MV-4-11 (cell line): Measurements from ENCODE around the gene IL1RL2.

Experiments
- DNase-seq: peaks from one replicate; lab custom pipeline; 2025; lab: John Stamatoyannopoulos, UW

Gene IL1RL2

DNA sequence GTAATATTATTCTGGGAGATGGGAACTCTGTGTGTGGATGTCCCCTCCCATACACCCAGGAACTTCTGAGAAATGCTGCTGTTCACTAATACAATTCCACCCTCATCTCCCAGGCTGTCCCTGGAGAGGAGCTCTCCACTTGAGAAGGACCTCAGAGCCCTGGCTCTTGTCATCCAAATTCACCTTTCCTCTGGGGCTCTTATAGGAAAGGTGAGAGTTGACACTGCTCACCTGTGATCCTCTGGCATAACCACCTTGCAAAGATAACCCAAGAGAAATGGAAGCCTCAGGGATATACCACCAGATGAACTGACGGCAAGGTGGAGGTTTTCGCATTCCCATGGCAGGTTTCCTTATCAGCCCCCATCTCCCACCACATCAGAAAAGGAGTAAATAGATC is 52.0 kb downstream of the IL1RL2 start:
- DNase-seq, result no peak

DNA sequence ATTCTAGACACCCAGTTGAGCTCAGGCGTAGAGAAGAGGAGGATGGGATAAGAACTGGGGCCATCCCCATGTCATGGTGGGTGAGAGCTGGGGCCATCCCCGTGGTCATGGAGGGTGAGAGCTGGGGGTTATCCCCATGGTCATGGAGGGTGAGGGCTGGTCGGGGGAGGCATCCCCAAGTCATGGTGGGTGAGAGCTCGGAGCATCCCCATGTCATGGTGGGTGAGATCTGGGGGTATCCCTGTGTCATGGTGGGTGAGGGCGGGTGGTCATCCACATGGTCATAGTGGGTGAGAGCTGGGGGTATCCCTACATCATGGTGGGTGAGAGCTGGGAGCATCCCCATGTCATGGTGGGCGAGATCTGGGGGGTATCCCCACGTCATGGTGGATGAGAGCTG is 52.5 kb downstream of the IL1RL2 start:
- no peak for DNase-seq

DNA sequence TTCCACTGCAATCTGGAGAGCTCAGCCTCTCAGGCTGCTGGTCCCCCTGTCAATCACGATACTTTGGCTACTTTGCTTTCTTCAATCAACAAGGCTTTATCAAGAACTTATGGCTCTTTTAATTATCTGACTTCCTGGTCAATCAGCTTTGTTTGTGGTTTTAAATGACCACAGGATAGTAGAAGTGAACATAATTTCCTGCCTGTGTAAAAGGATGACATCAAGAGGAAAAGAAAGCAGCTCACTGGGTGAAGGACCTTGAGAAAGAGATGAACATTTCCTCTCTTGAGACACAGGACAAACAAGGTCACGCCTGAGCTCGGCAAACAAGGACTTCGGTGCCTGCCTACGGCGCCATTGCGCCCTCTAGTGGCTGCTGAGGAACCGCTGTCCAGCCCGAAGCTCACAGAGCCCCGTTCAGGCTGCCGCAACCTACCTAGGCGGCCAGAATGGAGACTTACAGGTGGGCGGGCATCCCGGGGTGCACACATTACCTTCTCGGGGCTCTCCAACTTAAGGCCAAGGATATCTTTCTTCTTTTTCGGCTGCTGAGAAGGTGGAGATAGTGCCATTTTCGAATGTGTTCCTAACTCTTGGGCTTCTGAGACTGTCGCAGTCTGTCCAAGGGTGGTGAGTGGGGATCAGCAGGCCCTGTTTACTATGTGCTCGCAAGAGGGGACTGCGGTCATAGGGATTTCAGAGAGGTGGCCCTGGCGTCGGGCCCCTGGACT is 54.0 kb downstream of the IL1RL2 start:
- peak; percentile 97 for DNase-seq

DNA sequence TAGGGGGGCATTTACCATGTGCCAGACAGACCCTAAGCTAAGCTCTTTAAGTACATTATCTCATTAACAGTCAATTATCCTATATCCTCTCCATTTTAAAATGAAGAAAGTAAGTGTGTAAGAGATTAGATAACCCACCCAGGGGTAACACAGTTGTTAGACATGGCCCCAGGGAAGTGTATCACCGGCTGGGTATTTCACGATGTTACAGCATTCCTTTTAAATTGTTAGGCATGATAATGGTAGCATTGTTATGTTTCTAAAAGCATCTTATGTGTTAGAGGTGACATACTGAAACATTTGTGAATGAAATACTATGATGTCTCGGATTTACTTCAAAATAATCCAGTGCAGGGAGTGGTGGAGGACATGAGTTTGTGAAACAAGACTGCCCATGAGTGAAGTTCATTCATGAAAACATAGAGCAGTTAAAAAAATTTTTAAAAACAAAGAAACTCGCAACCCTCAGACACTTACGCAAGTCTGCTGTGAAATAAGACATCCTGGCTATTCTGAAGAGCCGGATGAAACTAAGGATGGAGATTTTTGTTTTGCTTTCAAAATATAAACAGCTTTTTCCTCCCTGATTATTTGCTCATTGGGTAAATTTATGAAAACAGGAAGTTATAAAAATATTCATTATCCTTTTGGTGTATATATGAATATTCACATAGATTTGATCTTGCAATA is 54.9 kb downstream of the IL1RL2 start:
- no peak for DNase-seq

DNA sequence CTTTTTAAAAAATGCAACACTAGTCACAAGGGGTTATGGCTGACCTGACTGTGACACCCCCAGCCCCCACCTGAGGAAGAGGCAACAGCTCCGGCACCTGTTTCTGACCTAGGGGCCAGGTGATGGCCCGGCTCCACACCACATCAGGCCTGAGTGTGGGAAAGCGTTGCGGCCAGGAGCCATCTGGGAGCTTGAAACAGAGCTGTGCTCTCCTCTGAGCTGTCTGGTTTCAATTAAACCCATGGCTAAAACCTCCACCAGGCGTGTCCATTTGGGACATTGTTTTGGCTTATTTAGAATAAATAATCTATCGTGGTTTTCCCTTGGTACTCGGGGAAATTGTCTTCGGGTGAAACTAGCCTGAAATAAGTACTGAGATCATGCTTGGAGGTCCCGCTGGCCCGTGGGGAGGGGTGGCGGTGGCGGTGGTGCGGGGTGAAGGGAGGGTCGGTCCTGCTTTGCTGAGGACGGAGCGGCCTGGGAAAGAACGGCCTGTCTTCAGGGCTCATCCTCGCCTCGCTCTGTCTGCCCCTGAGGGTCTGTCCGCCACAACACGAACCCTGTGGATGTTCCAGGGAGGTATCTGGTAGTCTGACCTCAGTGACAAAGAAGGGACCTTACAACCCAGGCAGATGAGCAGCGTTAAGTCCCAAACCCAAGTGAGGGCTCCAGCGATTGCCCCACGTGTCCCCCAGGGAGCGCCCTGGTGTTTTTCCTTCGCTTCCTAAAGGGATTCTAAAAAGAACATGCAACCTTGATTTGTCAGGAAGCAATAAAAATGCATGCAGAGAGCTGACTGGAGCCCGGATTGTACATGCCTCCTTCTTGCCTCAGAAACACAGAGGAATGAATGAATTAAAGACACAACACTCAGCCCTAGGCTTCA is 58.7 kb downstream of the IL1RL2 start:
- DNase-seq, result no peak

DNA sequence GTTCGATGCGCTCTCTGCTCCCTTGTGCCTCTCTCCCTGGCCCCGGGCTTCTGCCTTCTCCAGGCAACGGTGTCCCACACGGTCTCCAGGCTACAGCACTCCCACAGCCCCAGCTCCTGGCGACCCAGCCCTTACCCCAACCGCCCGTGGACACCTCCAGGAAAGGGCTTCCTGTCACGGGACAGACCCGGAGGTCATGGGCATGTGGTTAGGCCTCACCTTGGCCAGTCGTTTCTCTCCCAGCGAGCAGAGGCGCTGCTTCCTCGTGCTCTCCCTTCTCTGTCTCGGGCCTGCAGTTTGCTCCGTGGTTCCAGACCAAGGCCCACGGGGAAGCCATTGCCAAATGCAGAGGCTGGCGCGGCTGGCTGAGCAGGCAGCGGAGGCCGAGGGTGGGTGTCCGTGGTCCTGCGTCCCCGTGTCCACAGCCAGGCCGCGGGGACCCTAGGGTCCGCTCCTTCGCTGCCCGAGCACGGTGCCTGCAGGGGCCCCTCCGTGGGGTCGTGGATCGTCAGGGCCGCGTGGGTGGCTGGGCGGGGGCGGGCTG is 63.5 kb downstream of the IL1RL2 start:
- DNase-seq, result no peak

DNA sequence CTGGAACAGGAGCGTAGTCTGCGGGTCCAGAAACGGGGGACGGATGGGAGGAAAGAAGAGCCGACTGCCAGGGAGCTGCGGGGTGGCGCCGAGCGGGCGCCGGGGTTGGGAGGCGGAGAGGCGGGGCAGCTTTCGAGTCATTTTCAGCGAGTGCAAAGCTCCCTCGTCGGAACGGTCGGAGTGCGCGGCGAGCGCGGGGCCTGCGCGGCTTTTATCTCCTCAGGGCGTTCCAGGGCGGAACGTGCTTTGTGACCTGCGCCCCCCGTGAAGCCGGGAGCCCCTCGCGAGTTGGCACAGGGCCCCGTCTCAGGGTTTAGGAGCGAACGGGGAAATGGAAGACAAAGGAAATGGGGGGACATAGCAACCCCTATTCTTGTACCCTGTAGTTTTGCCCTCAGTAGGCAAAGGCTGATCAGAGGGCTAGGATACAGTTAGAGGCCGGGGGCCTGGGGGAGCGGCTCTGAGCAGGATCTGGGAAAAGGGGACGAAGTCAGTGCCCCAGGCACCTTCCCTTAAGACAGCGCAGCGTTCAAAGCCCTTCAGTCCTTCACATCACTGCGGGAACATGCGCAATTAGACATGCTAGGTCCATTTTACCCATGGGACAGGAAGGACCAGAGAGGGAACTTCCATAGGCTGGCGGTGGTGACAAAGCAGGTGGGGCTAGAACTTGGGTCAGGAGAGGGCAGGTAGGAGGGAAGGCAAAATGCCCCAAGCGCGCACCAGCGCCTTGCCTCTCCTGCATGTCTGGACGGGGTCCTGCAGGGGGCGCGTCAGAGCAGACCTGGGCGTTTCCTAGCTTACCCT is 64.4 kb downstream of the IL1RL2 start:
- DNase-seq, result no peak

DNA sequence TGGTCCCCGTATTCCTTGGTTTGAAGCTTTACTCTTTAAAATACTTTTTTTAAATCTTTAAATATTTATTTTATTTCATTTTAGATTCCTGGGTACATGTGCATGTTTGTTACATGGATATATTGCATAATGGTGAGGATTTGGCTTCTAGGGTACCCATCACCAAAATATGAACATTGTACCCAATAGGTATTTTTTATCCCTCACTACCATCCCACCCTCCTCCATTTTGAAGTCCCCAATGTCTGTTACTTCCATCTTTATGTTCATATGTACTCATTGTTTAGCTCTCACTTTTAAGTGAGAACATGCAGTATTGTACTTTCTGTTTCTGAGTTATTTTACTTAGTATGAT is 65.0 kb downstream of the IL1RL2 start:
- DNase-seq, result no peak

DNA sequence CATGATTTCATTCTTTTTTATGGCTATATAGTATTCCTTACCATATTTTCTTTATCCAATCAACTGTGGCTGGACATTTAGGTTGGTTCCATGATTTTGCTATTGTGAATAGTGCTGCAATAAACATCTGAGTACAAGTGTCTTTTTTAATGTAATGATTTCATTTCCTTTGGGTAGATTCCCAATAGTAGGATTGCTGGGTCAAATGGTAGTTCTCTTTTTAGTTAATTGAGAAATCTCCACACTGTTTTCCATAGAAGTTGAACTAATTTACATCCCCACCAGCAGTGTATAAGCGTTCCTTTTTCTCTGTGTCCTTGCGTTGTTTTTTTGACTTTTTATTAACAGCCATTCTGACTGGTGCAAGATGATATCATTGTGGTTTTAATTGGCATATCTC is 65.4 kb downstream of the IL1RL2 start:
- no peak for DNase-seq

DNA sequence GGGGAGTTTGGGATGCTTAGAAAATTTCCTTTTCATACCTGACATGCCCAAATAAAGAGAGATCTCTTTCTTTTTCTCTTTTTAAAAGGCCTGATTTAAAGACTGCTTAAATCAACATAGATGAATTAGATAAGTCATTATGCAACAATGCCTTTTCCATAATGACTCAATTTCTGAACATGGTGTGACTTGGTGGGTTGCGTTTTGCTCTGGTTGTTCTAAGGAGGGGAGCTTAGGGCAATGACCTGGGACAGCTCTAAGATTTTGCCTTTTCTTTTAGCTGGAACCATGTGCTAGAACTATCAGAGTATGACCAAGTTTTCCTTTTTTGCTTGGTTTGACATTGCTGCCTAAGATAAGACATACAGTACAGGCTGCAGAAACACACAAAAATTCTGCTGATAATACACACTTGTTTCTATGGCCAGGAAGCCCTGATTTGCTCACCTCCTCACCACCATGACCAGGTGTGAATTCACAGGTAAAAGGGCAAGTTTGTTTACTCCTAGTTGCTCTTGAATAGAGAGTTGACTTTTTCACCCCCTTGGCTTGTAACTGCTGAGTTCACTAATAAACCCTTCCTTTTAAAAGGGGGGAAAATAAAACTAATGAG is 66.4 kb downstream of the IL1RL2 start:
- DNase-seq, result no peak

DNA sequence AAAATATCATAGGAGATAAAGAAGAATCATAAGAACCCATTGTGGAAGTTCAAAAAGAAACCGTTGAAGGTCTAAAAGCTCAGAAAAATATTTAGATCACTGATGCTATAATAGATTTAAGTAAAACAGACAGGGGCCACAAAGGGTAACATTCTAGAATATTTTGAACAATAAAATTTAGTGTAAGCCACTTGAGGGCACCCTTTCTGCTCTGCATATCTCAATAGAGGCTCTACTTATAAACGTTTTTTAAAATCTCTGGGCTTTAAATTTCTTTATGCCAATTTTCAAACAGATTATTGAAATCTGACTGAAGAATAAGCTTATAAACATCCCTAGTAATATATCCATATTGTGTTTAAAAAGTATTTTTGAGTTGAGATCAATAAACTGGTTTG is 66.9 kb downstream of the IL1RL2 start:
- peak; percentile 14 for DNase-seq

DNA sequence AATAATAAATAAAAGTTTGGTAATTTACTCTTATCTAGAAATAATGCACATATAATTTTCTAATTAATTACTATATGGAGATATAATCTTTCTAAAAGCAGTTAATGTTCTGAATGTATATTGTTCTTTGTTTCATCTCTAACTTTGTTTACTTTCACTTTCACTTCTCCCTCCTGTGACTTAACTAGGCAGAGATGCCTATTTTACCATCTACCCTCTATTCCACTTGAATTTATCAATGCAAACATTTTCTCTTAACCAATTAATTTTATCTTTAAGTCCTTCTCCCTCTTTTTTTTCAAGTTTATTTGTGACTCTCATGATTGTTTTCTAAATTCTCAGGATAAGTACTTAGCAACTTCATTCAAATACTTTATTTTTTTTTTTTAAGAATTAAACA is 69.5 kb downstream of the IL1RL2 start:
- peak; percentile 21 for DNase-seq

DNA sequence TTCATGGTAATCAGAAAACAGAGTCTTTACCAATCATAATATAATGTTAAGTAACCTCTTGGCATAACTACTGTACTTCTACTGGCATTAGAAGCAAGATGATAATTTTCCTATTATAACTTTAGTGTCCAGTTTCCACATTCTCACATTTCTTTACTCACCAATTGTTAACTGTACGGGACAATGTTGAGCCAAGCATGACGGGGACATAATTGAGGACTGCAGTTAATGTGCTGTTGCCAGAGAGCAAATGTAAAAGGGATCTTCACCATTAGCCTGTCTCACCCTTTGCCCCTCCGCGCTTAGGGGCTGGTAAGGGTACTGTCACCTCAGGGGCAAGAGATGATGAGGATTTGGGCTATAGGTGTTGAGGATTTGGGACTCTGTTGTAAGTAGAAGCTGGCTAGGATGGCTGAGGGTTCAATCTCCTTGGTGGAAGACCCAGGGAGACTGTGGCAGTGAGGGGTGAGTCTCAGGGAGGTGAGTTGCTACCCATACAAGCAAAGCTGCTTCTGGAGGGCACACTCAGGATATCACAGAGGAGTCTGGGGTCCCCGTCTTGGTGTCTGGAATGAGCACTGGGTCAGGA is 70.1 kb downstream of the IL1RL2 start:
- no peak for DNase-seq

DNA sequence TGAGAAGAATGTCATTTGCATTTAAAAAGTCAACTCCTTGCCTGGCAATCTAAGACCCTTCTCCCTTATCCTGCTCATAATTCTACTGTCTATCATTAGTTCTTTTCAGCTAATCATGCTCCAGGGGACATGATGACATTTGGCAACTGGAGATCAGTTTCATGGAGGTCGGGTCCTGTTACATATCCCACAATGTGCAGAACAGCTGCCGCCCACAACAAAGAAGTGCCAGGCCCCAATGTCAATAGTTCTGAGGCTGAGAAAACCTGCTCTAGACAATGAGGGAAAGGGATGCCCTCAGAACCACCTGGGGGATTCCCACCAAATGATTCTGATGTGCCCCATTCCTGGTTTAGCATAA is 71.2 kb downstream of the IL1RL2 start:
- no peak for DNase-seq

DNA sequence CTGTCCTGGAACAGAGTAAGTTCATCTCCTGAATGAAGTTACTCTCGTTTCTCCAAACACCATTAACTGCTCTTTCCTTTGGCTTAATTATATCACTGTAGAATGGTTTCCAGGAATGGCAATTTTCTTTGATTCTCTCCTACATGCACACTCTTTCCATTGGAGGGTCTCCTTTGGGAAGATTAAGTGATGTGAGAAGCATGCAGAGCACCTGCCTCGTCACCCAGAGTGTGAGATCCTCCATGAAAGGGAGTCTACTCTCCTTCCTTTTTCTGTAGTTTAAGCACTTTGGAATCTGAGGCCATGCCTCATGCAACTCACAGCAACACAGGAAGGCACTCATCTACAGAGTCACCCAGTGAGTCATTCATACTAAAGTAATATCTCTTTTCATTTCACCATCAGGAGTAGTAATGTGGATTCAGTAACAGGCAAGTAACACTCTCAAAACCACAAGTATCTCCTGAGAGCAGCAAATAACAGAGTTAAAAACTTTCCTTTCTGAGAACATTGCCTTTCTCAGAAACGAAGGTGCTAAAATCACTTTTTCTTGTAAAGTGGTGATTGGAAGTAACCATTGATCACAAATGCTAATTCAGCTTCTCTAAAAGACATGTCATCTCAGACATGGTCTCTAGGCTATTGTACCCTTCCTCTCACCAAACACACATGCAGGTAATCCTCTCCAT is 71.7 kb downstream of the IL1RL2 start:
- peak; percentile 68 for DNase-seq

DNA sequence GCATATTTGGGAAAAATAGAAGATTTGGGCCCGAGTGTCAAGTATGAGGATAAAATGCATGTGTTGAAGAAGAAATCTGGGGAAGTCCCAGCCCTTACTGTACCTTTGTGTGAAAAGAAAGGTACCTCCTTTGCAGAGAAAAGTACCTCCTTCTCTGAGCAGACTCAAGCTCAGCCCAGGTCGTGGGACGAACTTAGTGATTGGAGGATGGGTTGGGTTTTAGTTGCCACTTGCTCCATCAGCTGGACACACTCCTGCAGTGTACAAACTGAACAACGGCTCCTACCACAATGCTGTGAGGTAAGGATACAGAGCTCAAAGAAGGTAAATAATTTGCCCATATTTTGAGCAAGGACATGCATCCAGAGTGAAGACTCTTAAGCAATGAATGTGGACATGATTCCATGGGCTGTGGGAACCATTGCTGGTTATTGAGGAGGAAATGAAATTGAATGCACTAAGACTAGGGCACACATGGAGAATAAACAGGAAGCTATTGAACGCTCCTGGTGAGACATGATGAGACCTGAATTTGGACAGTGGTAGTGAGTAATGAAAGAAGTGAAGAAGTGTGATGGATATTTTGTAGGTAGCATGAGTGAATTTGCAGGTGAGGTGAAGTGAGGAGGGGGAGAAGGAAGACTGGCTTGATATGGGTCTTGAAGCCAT is 74.8 kb downstream of the IL1RL2 start:
- peak; percentile 74 for DNase-seq

DNA sequence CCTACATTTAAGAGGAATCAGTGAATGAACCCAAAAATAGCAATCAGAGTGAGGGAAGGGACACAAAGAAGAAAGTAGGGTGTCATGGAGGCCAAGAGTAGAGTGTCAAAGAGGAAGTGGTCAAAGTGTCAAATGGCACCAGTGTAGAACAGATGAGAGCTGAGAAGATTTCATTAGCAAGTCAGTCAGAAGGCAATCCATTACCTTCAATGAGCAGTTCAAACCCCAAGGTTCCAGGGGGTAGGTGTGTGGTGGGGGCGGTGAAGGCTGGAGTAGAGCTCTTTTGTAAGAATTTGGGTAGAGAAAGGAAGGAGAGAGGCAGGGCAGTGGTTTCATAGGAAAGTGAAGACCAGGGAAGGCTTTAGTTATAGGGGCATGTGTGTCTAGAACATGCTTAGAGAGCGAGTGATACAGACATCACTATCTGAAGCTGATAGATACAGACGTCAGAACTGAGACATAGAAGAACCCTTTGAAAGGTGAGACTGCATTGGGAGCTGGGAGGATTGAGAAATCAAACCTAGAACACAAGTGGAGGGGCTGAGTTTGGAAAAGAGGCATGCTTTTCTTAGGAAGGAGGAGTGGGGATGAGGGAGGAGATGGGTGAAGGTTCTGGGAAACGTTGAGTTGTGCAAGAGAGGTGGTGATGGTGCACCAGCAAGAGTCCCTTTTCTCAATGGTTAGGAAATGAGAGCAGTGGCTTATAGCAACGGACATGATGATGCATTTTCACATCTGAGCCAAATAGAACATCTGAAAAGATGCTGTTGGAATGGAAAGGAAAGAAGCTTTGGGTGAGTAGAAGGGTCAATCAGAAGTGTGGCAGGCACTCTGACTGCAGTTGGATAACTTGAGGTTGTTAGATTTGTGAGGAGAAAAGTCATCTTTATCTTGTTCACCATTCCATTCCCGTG is 75.7 kb downstream of the IL1RL2 start:
- peak; percentile 70 for DNase-seq

DNA sequence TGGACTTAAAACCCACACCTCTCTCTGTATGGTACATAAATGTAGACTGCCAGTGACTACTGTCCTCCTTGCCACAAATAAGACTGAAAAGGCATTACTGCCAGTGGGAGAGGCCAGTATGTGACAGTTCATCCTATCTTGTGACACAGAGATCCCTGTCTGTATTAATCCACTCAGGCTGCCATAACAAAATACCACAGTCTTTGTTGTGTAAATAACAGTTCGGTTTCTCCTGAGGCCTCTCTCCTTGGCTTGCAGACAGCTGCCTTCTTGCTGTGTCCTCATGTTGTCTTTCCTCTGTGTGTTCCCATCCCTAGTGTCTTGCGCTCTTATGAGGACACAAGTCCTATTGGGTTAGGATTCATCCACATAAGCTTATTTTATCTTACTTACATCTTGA is 78.1 kb downstream of the IL1RL2 start:
- DNase-seq, result no peak

DNA sequence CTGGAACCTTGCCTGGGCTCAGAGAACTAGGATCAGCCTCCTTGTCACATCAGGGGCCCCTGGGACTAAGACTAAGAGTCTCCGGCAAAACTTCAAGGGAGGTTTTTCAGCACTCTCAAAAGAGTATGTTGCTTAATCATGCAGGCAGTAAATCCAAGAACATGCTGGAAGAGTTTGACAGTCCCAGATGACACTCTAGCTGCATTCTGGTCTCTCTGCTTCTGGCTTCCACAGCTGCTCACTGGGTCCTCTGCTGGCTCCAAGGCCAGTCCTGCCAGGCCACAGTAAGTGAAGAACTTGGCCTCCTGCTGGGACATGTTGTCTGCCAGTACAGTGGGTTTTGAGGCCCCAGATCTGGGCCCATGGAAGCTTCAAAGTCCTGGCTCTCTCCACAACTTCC is 79.4 kb downstream of the IL1RL2 start:
- peak; percentile 64 for DNase-seq
